ENCODE measurements around the gene DNAL4. TPM values are rescaled to one million over a fixed set of nuclear protein-coding genes. Genes with fewer than 3 reads are reported as not detected.

The DNAL4 gene
- total RNA-seq, 1 donor, result 11.2 TPM

- no peak for TF ChIP-seq CTCF (IDR thresholded peaks at IDR 0.05; ENCODE audit: insufficient read depth, low read depth, low read length)
- no peak for DNase-seq (ENCODE audit: low read depth)
These were observed 54.5 kb downstream of the DNAL4 start for GRCh38 chr22:38739300-38740055.

GRCh38 chr22:38738475-38739070 is 55.4 kb downstream of the DNAL4 start:
- no peak for TF ChIP-seq CTCF (IDR thresholded peaks at IDR 0.05; ENCODE audit: insufficient read depth, low read depth, low read length)
- H3K4me3 ChIP-seq (ENCODE audit: low read depth, low read length), result no peak overlapping the region
- DNase-seq (ENCODE audit: low read depth), result no peak

More at GRCh38 chr22:38739300-38740055, 54.5 kb downstream of the DNAL4 start:
- no peak overlapping the region for H3K4me3 ChIP-seq (ENCODE audit: low read depth, low read length)

GRCh38 chr22:38737302-38738060 is 56.5 kb downstream of the DNAL4 start:
- DNase-seq (ENCODE audit: low read depth), result no peak
- TF ChIP-seq CTCF (IDR thresholded peaks at IDR 0.05; ENCODE audit: insufficient read depth, low read depth, low read length), result no peak
- no peak overlapping the region for H3K4me3 ChIP-seq (ENCODE audit: low read depth, low read length)

- TF ChIP-seq CTCF (IDR thresholded peaks at IDR 0.05; ENCODE audit: insufficient read depth, low read depth, low read length), result no peak
- DNase-seq (ENCODE audit: low read depth), result no peak
- H3K4me3 ChIP-seq (ENCODE audit: low read depth, low read length), result no peak overlapping the region
These were observed 57.7 kb downstream of the DNAL4 start for GRCh38 chr22:38736257-38736570.

GRCh38 chr22:38735465-38736256 is 58.3 kb downstream of the DNAL4 start:
- H3K4me3 ChIP-seq (ENCODE audit: low read depth, low read length), result no peak overlapping the region
- TF ChIP-seq CTCF (IDR thresholded peaks at IDR 0.05; ENCODE audit: insufficient read depth, low read depth, low read length), result no peak
- no peak for DNase-seq (ENCODE audit: low read depth)

GRCh38 chr22:38735126-38735464 is 58.8 kb downstream of the DNAL4 start:
- DNase-seq (ENCODE audit: low read depth), result no peak
- TF ChIP-seq CTCF (IDR thresholded peaks at IDR 0.05; ENCODE audit: insufficient read depth, low read depth, low read length), result no peak
- no peak overlapping the region for H3K4me3 ChIP-seq (ENCODE audit: low read depth, low read length)

Data from fibroblast of villous mesenchyme (primary cell).